ENCODE data around the gene CCNL2. TPM values are rescaled to one million over a fixed set of nuclear protein-coding genes. Genes with fewer than 3 reads are reported as not detected.

Gene CCNL2
- total RNA-seq, 1 experiment from 2014 or later: 173 TPM

- Mint-ChIP-seq H3K27me3 (ENCODE audit: low read depth) (peaks cover 27% of the 10 kb centered on the region), H3K9me3 (no peaks in the 10 kb centered on the region), H3K4me3 (peak overlapping the region; percentile 52 to 70), H3K4me1 (peaks cover 22 to 38% of the 10 kb centered on the region in 2 experiments), H3K36me3 (ENCODE audit: insufficient read depth in 1 of 3, low read depth in 3 of 3) (peaks cover 0 to 8% (median 2%) of the 10 kb centered on the region in 3 experiments; a peak in 1 of 7 replicates), H3K27ac (peak overlapping the region in 1 of 3 experiments; percentile 81; a peak in 1 of 7 replicates)
- Histone ChIP-seq H3K9me3 (ENCODE audit: control insufficient read depth, low read depth, low read length) (no peaks in the 10 kb centered on the region), H4K91ac (ENCODE audit: insufficient read length, low read depth, low read length) (no peak overlapping the region), H2BK20ac (ENCODE audit: low read depth, low read length, poor library complexity, severe bottlenecking) (no peak overlapping the region), H3K23me2 (ENCODE audit: insufficient read length, low read depth, low read length, poor library complexity, severe bottlenecking) (peaks cover 15% of the 10 kb centered on the region), H2BK120ac (ENCODE audit: low read depth, low read length, poor library complexity, severe bottlenecking) (no peak overlapping the region), H2BK12ac (ENCODE audit: insufficient read length, low read depth, low read length) (no peak overlapping the region), H3K18ac (ENCODE audit: insufficient read length, low read depth, low read length) (no peak overlapping the region), H3K27me3 (ENCODE audit: insufficient read depth, low read length) (peaks cover 4% of the 10 kb centered on the region; the same call in 1 of the 2 replicates), H3K9ac (ENCODE audit: extremely low read depth, insufficient read length, low read length) (no peak overlapping the region), H4K8ac (replicated peaks; ENCODE audit: insufficient read length, low read depth, low read length) (no peak overlapping the region), H3K4me1 (ENCODE audit: insufficient read depth, low read length) (no peaks in the 10 kb centered on the region; the same call in 1 of the 2 replicates), H3K56ac (ENCODE audit: insufficient read length, low read depth, low read length) (no peak overlapping the region), H3K27ac (ENCODE audit: insufficient read length, low read depth, low read length) (no peak overlapping the region), H2BK5ac (ENCODE audit: insufficient read length, low read length) (no peak overlapping the region), H4K20me1 (ENCODE audit: control insufficient read depth, insufficient read depth, insufficient read length) (peaks cover 3% of the 10 kb centered on the region), H4K5ac (ENCODE audit: insufficient read length, low read depth, low read length) (no peak overlapping the region), H3K79me2 (ENCODE audit: insufficient read depth, low read length) (peaks cover 3% of the 10 kb centered on the region; the same call in 1 of the 2 replicates), H2AK5ac (ENCODE audit: insufficient read length, low read length) (no peak overlapping the region), H3K4ac (ENCODE audit: low read depth, low read length) (no peak overlapping the region), H3K79me1 (ENCODE audit: insufficient read depth, low read depth, low read length, poor library complexity, severe bottlenecking) (peaks cover 10% of the 10 kb centered on the region), H3T11ph (ENCODE audit: low read length) (no peak overlapping the region), H2BK15ac (ENCODE audit: low read depth, low read length) (no peak overlapping the region), H3K23ac (ENCODE audit: insufficient read length, low read depth, low read length) (no peak overlapping the region), H2AFZ (ENCODE audit: low read length) (no peak overlapping the region), H3K4me2 (ENCODE audit: insufficient read depth, insufficient read length, low read length) (peak overlapping the region; percentile 25), H3K14ac (ENCODE audit: insufficient read depth, low read length) (no peak overlapping the region)
- DNase-seq: no peak
- WGBS (ENCODE audit: extremely low coverage, insufficient read length, low lambda C conversion rate): no CpG with 5 or more reads among the region's 29 CpGs
- no peak for TF ChIP-seq CTCF (conservative IDR thresholded peaks at IDR 0.05)
Observed at GRCh38 chr1:1351511-1352427, 47.4 kb downstream of the CCNL2 start.
